K562 (cell line): ENCODE data around the gene RNF112. TPM values are rescaled to one million over a fixed set of nuclear protein-coding genes. Genes with fewer than 3 reads are reported as not detected.

Source experiments
- ATAC-seq: fragments of 200-7000 bp; cut with Tn5 transposase; 3 replicates; pipeline ENCODE4 v1.9.1; 2020; ENCODE audit warnings: moderate library complexity
- BruUV-seq: library from RNA; stranded (reverse); fragments of 400-500 nt; replicated peaks from 2 replicates; lab custom pipeline; 2021; lab: Mats Ljungman, UMichigan
- CTCF ChIA-PET: fragments of 300-600 bp; formaldehyde crosslinking; extraction: SDS; loops from one replicate; lab custom pipeline; 2021; ENCODE audit warnings: low intra/inter-chr PET ratio; lab: Yijun Ruan, JAX
- POLR2A ChIA-PET: fragments of 300-600, 350-650 bp; sonication (Branson Sonifier 250); formaldehyde crosslinking; extraction: SDS; loops from one replicate; lab custom pipeline; 2021; ENCODE audit warnings: antibody characterized with exemption, inconsistent platforms; lab: Yijun Ruan, JAX
- DNase-seq, 4 experiments: peaks; one replicate each; pipeline versions ENCODE4 v3.0.0 to v3.0.0-alpha.2; 2011 to 2018; ENCODE audit warnings: low spot score in 3 of 4, mixed read lengths in 3 of 4; ENCODE audit errors: extremely low read depth in 1 of 4
- FAIRE-seq: peaks from 2 replicates; lab custom pipeline; 2011; peaks lifted over from hg19 to GRCh38; lab: Jason Lieb, UNC
- H2AFZ ChIP-seq: 2 replicates; pipeline ENCODE4 v1.6.0; 2011; ENCODE audit warnings: low read depth, low read length, control low read depth, inconsistent platforms
- H3K27ac ChIP-seq: fragments of 200-600 bp; 3 replicates; pipeline ENCODE4 v1.8.0; 2011; ENCODE audit warnings: low read depth, mild to moderate bottlenecking, control low read depth, inconsistent platforms, low read length, moderate library complexity, mixed read lengths; ENCODE audit errors: extremely low read depth
- H3K27me3 ChIP-seq, 2 experiments: fragments of 300-600 bp in 1 of 2; 2 replicates in 1 of 2; 3 replicates in 1 of 2; pipeline versions ENCODE4 v1.6.0 to v1.8.0; 2011; ENCODE audit warnings: inconsistent platforms in 2 of 2, low read length in 2 of 2, mild to moderate bottlenecking in 1 of 2, mixed read lengths in 1 of 2, moderate library complexity in 1 of 2; ENCODE audit not compliant: control insufficient read depth in 2 of 2, insufficient read depth in 2 of 2
- H3K36me3 ChIP-seq: fragments of 300-600 bp; 3 replicates; pipeline ENCODE4 v1.8.0; 2011; ENCODE audit warnings: mild to moderate bottlenecking, low read length, inconsistent platforms; ENCODE audit not compliant: control insufficient read depth, insufficient read depth
- H3K4me1 ChIP-seq, 2 experiments: fragments of 200-600 bp in 1 of 2; replicated peaks in 1 of 2; 2 replicates in 1 of 2; 3 replicates in 1 of 2; pipeline versions ENCODE4 v1.5.1 to v1.8.0; 2011; ENCODE audit warnings: inconsistent platforms in 2 of 2, low read length in 2 of 2, mild to moderate bottlenecking in 1 of 2, mixed read lengths in 1 of 2, moderate library complexity in 1 of 2; ENCODE audit not compliant: control insufficient read depth in 2 of 2, insufficient read depth in 2 of 2
- H3K4me2 ChIP-seq: 2 replicates; pipeline ENCODE4 v1.6.1; 2011; ENCODE audit warnings: low read length, control low read depth, inconsistent platforms, mixed read lengths; ENCODE audit not compliant: insufficient read depth
- H3K4me3 ChIP-seq: fragments of 200-600 bp; sonication (generic), shearing (Covaris generic); 2 replicates; pipeline ENCODE4 v1.5.1; 2016; ENCODE audit warnings: control low read depth, inconsistent platforms
- H3K79me2 ChIP-seq: fragments of 200-600 bp; 3 replicates; pipeline ENCODE4 v1.8.0; 2011; ENCODE audit warnings: low read length, inconsistent platforms; ENCODE audit not compliant: control insufficient read depth, insufficient read depth
- H3K9ac ChIP-seq, 2 experiments: 2 replicates each; pipeline versions ENCODE4 v1.6.0 to v1.6.1; 2011; ENCODE audit warnings: low read depth in 2 of 2, low read length in 2 of 2, control low read depth in 1 of 2, inconsistent platforms in 1 of 2, mild to moderate bottlenecking in 1 of 2, mixed read lengths in 1 of 2; ENCODE audit not compliant: insufficient read depth in 1 of 2
- H3K9me1 ChIP-seq: one replicate; pipeline ENCODE4 v1.6.0; 2011; ENCODE audit warnings: inconsistent platforms, mild to moderate bottlenecking, low read length, moderate library complexity; ENCODE audit not compliant: control insufficient read depth, insufficient read depth
- H3K9me3 ChIP-seq: replicated peaks from 2 replicates; pipeline ENCODE4 v1.5.1; 2011; ENCODE audit warnings: low read depth, low read length, inconsistent platforms; ENCODE audit not compliant: control insufficient read depth, insufficient read depth
- H4K20me1 ChIP-seq: replicated peaks from 2 replicates; pipeline ENCODE4 v1.6.1; 2011; ENCODE audit warnings: low read length, inconsistent platforms, mixed read lengths; ENCODE audit not compliant: control insufficient read depth, insufficient read depth
- FOS ChIP-seq: IDR thresholded peaks from 3 replicates; pipeline ENCODE4 v1.6.1; 2011; ENCODE audit not compliant: insufficient read length; ENCODE audit errors: extremely low read depth
- JUND ChIP-seq, 2 experiments: IDR thresholded peaks; 2 replicates in 1 of 2; 3 replicates in 1 of 2; pipeline ENCODE4 v1.6.1; 2011; ENCODE audit warnings: borderline replicate concordance in 2 of 2, low read depth in 2 of 2, low read length in 2 of 2, improper control_type of control experiment in 1 of 2, missing biosample characterization in 1 of 2, missing genetic modification characterization in 1 of 2, missing genetic modification reagents in 1 of 2
- KLF1 ChIP-seq: fragments of 450-650 bp; IDR thresholded peaks from 2 replicates; pipeline ENCODE4 v1.6.1; 2016; ENCODE audit warnings: missing genetic modification characterization, missing compliant biosample characterization
- L3MBTL2 ChIP-seq: fragments of 450-650 bp; IDR thresholded peaks from 2 replicates; pipeline ENCODE4 v1.6.1; 2016; ENCODE audit warnings: mild to moderate bottlenecking, moderate library complexity
- MTA3 ChIP-seq: fragments of 450-650 bp; formaldehyde crosslinking; IDR thresholded peaks from 2 replicates; pipeline ENCODE4 v1.6.1; 2017; ENCODE audit warnings: mild to moderate bottlenecking, borderline replicate concordance
- PRMT5 ChIP-seq: sonication (generic); formaldehyde crosslinking; IDR thresholded peaks from 2 replicates; pipeline ENCODE4 v1.5.0; 2020; ENCODE audit warnings: missing genetic modification reagents
- WGBS: fragments of 100-300 bp; shearing (Covaris generic); methylation state at CpG from one replicate; pipeline ENCODE4 v1.1.6; 2016; ENCODE audit warnings: low coverage, mixed read lengths; ENCODE audit not compliant: insufficient coverage; ENCODE audit errors: missing lambda C conversion rate; 5-methylcytosine and 5-hydroxymethylcytosine counted together
- in situ Hi-C: fragments of 300-500 bp; cut with MboI; formaldehyde crosslinking; loops from 4 replicates; pipeline ENCODE4 v1.15.0; 2018; ENCODE audit warnings: inconsistent platforms, mixed read lengths
- intact Hi-C: fragments of 100-400 bp; cut with micrococcal nuclease; formaldehyde crosslinking; loops from 2 replicates; pipeline ENCODE4 v1.14.2; 2022
- polyA plus RNA-seq, 8 experiments: library from polyadenylated mRNA; depleted of rRNA in 4 of 8; stranded (reverse) in 5 of 8; unstranded in 3 of 8; fragments of >200 nt; fragmentation: Nextera tagmentation in 2 of 8; fragmentation: Illumina TruSeq in 1 of 8; extraction: Ambion mirVana in 2 of 8; extraction: Trizol in 1 of 8; gene quantifications; 2 replicates each; pipeline versions ENCODE4 v1.2.1 to v1.2.3, GENCODE V29; 2011 to 2014; ENCODE audit warnings: inconsistent platforms in 1 of 8, missing spikeins in 1 of 8
- total RNA-seq, 7 experiments: library from RNA; depleted of rRNA in 6 of 7; stranded (reverse); fragments of >200 nt in 6 of 7; fragmentation: Illumina TruSeq in 2 of 7; extraction: Trizol in 2 of 7; gene quantifications; 2 replicates each; pipeline versions ENCODE4 v1.2.1 to v1.2.3, GENCODE V29; 2011 to 2021; ENCODE audit warnings: low replicate concordance in 1 of 7
- TF ChIP-seq, protein P1 (sequence below), 2 experiments: fragments of 450-650 bp; IDR thresholded peaks; 2 replicates each; pipeline ENCODE4 v1.6.1; 2016
- TF ChIP-seq, protein P2 (sequence below), 2 experiments: fragments of 150-350 bp in 1 of 2; IDR thresholded peaks; 2 replicates each; pipeline ENCODE4 v1.6.1; 2012 to 2016; ENCODE audit warnings: low read depth in 2 of 2, low read length in 2 of 2, mild to moderate bottlenecking in 1 of 2, moderate library complexity in 1 of 2

Gene RNF112
- total and polyA plus RNA-seq, 9 of the 15 experiments (the other 6 are each of a cell fraction or from before 2014, with no cell fraction given) = 0.05 TPM; not detected in 8

DNA sequence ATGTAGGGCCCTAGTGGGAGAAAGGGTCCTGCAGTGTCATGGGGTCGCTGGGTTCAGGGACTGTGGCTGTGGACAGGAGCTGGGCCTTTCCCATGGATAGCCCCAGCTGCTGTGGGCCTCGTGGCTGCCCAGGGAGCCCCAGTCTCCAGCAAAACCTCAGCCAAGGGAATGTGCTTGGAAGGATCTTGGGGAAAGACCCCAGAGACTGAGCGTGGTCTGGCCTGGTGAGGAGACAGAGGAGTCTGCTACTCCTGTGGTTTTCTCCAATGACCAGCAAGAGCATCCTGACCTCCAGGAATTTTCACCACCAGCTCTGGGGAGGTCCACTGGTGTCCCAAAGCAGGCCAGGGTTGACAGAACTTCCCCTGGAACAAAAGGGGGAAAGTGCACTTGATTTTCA, 42.3 kb downstream of the RNF112 start:
- TF ChIP-seq KLF1 (tag) (no peak), JUND (IDR thresholded peaks at IDR 0.05; ENCODE audit: borderline replicate concordance, low read depth, low read length) (no peak), JUND (tag; IDR thresholded peaks at IDR 0.05; ENCODE audit: borderline replicate concordance, low read depth, low read length) (no peak), L3MBTL2 (no peak), PRMT5 (no peak), MTA3 (no peak), FOS (no peak)
- TF ChIP-seq, protein P1, sequence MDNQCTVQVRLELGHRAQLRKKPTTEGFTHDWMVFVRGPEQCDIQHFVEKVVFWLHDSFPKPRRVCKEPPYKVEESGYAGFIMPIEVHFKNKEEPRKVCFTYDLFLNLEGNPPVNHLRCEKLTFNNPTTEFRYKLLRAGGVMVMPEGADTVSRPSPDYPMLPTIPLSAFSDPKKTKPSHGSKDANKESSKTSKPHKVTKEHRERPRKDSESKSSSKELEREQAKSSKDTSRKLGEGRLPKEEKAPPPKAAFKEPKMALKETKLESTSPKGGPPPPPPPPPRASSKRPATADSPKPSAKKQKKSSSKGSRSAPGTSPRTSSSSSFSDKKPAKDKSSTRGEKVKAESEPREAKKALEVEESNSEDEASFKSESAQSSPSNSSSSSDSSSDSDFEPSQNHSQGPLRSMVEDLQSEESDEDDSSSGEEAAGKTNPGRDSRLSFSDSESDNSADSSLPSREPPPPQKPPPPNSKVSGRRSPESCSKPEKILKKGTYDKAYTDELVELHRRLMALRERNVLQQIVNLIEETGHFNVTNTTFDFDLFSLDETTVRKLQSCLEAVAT (IDR thresholded peaks at IDR 0.05) = no peak
- TF ChIP-seq, protein P2, sequence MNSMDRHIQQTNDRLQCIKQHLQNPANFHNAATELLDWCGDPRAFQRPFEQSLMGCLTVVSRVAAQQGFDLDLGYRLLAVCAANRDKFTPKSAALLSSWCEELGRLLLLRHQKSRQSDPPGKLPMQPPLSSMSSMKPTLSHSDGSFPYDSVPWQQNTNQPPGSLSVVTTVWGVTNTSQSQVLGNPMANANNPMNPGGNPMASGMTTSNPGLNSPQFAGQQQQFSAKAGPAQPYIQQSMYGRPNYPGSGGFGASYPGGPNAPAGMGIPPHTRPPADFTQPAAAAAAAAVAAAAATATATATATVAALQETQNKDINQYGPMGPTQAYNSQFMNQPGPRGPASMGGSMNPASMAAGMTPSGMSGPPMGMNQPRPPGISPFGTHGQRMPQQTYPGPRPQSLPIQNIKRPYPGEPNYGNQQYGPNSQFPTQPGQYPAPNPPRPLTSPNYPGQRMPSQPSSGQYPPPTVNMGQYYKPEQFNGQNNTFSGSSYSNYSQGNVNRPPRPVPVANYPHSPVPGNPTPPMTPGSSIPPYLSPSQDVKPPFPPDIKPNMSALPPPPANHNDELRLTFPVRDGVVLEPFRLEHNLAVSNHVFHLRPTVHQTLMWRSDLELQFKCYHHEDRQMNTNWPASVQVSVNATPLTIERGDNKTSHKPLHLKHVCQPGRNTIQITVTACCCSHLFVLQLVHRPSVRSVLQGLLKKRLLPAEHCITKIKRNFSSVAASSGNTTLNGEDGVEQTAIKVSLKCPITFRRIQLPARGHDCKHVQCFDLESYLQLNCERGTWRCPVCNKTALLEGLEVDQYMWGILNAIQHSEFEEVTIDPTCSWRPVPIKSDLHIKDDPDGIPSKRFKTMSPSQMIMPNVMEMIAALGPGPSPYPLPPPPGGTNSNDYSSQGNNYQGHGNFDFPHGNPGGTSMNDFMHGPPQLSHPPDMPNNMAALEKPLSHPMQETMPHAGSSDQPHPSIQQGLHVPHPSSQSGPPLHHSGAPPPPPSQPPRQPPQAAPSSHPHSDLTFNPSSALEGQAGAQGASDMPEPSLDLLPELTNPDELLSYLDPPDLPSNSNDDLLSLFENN (IDR thresholded peaks at IDR 0.05; ENCODE audit: low read depth in 2 of 2, low read length in 2 of 2) = no peak
- Histone ChIP-seq H3K4me2 (no peak overlapping the region), H3K27me3 (peaks cover 2 to 11% of the 10 kb centered on the region in 2 experiments; a peak in 2 of 5 replicates), H3K4me3 (no peak overlapping the region), H3K27ac (no peak overlapping the region), H3K9me3 (no peaks in the 10 kb centered on the region), H3K79me2 (no peaks in the 10 kb centered on the region), H3K36me3 (no peaks in the 10 kb centered on the region), H3K4me1 (no peaks in the 10 kb centered on the region), H3K9ac (no peak overlapping the region), H2AFZ (no peak overlapping the region), H4K20me1 (no peaks in the 10 kb centered on the region), H3K9me1 (no peaks in the 10 kb centered on the region)
- intact Hi-C loops = no loop called here
- DNase-seq (no peak), FAIRE-seq (no peak), ATAC-seq (no peak)
- CTCF ChIA-PET = no interaction called here
- WGBS = 0% methylated on average over 2 of the region's 3 CpGs
- BruUV-seq = no TSS peak
- in situ Hi-C loops = no loop called here
- POLR2A ChIA-PET = no interaction called here
